HG03280 (cell line): Measurements from ENCODE around the gene KDM4C.

ENCODE experiments used
- ATAC-seq: cut with Tn5 transposase; IDR thresholded peaks from one replicate; pipeline ENCODE4 v1.9.1; 2021; ENCODE audit warnings: mild to moderate bottlenecking, moderate library complexity; ENCODE audit not compliant: unreplicated experiment

Gene KDM4C

DNA sequence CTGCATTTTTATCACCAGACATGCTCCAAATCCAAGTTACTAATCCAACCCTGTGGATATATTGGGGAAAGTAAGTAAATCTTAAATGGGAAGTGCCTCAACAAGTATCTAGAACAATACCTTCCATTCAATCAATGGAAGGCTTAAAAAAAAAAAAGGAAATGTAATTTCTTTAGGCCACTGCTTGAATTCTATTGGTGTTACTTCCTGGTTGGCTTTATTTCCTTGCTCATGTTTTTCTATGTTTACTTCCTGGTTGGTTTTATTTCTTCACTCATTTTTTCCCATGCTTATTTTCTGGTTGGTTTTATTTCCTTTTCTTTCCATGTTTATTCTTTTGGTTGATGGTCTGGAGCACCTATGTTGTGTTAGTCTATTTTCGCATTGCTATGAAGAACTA is 363.9 kb downstream of the KDM4C start:
- ATAC-seq: no peak

DNA sequence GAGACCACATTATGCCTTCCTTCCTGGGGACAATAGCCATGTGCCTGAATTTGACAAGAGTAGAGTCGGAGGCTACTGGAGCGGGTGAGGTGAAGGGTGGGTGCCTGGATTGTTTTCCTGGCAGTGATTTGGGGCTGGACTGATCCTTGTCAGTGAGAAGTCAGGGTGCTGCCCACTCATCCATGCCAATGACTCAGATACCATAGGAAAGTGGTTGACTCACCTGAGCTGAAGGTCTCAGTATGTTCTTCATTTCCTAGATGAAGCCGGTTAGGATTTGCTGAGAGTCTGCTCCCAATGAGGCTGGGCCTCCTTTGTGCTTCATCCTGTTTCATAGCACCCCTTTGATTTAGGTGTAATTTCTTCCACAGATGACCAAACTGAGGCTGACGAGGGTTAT is 366.0 kb downstream of the KDM4C start:
- no peak for ATAC-seq

DNA sequence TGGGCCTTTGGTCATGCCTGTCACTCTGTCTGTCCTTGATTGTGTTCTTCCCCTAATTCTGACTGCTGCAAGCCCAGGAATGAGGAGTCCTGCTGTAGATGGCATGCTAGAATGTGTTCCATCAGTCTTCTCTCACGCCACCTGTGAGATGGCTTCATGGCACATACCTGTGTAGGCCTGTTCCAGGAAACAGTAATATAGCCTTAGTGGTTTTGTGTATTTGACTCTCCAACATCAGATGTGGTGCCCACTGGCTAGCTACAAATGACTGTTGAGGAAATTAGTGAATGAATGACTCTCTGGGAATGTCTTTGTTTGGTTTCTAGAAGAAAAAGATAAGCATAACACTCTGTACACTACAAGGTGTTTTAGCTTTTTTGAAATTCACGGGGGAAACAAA is 367.5 kb downstream of the KDM4C start:
- no peak for ATAC-seq

DNA sequence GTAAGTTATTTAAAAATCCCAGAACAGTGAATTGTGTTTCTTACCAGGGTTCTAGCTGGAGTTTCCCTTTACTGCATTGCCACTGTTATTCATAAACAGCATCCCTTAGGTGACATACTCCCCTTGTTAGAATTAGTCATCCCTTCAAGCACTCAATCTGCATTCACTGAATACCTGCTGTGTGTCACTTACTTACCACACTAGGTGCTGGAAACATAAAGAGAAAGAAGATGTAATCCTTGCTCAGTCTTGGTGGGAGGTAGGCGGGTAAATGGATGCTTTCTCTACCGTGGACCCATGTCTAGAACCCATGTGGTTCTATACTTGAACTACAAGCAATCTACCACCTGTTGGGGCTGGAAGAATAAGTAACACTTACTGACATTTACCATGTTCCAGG is 371.6 kb downstream of the KDM4C start:
- no peak for ATAC-seq

DNA sequence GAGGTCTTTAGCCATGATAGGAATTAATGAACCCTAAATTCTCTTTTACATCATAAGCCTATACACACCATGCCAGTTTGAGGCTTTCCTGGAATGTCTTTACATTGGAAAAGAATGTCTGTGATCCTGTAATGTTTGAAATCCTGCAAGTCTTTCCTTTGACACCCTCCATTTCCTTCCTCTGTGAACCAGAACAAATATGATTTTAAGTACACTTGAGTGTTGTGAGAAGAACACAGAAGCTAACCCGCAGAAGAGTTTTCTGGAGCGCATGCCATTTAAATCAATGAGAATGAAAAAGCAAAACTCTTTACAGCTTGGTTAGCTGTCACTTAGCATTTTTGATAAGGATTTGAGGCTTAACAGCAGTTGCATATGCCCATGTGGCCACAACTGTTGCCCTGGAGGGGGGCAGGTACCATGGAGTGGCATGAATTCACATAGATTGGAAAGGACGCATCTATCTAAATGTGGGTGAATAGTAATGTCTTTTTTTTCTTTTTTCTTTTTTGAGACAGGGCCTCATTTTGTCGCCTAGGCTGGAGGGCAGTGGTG is 372.6 kb downstream of the KDM4C start:
- no peak for ATAC-seq

DNA sequence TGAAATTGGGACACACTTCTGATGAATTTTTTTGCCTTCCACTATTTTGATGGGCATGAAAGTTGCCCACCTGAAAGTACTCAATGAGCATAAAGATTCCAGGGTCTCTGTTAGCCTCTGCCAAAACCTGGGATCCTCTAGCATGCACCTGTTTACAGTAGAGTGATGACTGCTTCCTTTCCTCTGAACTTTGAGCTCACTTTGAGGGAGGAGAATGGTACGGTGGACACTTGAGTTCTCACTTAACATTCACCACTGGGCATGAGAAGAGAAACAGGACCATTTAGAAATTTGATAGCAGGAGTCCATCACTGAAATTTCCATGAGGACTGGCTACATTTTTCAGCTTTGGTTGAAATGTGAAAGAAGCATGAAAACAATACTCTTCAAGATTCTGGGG is 374.8 kb downstream of the KDM4C start:
- ATAC-seq: no peak

DNA sequence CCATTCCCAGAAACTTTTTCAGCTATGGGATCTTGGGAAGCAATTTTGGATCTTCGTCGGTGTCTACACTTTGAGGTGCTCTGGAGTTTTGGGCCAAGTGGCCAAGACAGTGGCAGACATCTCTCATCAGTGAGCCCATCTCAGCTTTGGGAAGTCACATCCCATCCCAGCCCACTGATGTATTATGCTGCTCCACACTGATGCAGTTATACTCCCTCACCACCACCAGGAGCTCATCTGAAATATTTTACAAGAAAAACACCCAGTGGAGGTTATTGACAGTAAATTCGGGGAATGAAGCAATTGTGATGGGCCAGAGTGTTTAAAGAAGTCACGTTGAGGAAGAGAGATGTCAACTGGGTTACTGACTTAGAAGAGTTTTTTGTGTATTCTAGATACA is 378.0 kb downstream of the KDM4C start:
- no peak for ATAC-seq

DNA sequence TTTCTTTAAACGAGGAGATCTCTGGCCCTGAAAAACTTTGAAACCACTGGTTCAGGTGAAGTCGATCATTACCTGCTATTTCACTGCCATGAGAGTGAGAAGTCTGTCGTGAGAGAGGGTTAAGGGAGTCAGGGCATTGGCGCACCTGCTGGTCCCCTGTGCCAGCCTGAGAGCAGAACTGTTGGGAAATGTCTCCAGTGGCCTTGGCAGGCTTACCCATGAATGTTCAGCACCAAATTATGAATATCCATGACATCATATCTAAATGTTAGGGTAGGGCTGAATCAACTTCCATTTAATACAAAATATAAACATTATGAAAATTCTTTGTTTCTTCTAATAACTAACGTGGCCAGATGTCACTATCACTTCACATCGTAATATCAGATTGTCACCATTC is 379.3 kb downstream of the KDM4C start:
- ATAC-seq: no peak

DNA sequence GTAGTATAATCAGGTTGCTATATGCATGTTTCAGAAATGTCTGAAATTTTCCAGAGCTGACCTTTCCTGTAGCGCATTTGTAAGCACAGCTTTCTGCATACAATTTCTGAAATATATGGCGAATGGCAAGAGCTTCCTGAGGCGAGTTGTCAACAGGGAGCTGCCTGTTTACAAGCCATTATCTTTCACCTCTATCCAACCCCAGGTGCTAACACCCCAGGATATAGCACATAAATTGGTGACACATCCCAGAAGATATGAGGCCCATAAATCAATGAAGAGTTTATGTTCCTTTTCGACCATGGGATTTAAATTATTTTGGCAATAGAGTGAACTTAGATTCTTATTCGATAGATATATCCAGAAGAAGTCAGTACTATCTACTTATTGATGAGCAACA is 379.8 kb downstream of the KDM4C start:
- no peak for ATAC-seq

DNA sequence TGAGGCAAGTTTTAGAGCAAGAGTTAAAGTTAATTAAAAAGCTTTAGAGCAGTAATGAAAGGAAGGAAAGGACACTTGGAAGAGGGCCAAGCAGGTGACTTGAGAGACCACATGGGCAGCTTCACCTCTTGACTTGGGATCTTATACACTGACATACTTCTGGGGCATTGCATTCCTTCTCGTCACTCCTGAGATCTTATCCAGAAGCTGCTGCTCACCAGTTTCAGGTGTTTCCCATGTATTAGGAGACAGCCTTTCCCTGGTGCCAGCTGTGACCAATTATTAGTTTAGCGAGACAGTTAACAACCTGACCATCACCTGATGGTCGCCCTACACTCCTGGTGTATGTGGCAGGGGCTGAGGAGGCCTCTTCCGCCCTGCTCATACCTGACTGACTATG is 382.1 kb downstream of the KDM4C start:
- ATAC-seq: no peak

DNA sequence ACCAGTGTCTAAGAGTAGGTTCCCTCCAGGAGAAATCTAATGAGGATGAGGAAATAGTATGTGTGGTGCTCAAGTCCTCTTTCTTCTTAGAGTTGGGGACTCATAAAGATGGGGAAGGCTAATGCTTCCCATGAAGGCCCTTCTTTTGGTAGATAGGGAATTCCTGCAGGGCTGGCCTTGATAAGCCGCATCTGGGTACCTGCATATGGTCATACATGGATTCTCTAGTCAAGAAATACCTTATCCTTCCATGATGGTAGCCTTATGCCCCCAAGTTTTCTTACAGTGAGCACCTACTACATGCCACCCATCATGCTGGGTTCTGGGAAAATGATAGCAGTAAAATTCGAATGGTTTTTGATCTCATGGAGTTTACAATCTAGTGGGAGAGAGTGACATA is 382.6 kb downstream of the KDM4C start:
- no peak for ATAC-seq

DNA sequence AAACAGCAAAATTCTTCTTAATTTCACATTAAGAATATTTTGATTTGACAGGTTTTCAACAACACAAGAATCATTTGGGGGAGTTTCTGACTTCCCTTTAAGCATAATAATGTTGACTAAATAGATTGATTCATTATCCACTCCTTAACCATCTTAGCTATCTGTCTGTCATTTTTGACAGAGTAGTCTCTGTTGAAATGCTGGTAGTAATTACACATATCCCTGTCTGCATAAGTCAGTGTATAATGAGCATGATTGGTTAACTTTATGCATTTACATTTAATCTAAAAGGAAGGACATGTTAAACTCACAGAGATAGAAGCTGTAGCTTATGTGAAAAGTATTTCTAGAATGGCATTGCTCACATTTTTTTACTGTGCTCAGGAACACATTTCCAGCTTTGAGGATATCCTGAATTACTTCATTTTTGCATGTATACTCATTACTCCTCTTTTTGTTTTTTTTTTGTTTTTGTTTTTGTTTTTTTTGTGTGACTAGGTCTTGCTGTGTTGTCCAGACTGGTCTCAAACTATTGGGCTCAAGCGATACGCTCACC is 385.9 kb downstream of the KDM4C start:
- no peak for ATAC-seq

DNA sequence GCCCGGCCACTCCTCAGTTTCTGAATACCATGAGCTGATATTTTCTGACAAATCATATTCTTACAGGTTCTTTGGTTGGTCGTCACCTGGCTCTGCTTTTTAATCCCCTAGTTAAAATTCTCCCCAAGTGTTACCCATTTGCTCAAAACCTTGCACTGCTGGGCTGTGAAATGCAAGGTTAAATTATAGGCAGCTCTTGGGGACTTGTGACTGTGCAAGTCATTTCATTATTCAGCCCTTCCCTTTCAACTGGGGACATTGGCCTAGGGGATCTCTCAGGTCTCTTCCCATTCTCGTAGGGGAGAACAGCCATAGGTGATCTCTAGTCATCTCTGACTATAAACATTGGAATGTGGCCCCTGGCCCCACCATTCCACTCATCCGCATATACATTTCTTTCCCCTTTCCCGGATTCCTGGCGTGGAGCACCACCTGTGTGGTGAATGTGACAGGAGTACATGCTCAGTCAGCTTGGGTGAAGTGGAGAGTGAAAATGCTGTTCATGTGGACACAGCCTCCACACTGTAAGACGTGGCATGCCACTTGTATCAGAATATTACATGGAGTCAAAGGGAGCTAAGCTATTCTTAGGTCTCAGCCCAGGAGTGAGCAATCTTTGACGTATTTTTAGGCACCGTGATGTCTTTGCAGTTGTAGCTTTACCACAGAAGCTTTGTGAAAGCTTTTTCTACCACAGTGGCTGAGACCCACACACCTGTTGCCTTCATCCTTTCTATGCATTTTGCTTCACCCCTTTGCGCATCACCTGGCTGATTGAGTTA is 386.7 kb downstream of the KDM4C start:
- ATAC-seq: no peak

DNA sequence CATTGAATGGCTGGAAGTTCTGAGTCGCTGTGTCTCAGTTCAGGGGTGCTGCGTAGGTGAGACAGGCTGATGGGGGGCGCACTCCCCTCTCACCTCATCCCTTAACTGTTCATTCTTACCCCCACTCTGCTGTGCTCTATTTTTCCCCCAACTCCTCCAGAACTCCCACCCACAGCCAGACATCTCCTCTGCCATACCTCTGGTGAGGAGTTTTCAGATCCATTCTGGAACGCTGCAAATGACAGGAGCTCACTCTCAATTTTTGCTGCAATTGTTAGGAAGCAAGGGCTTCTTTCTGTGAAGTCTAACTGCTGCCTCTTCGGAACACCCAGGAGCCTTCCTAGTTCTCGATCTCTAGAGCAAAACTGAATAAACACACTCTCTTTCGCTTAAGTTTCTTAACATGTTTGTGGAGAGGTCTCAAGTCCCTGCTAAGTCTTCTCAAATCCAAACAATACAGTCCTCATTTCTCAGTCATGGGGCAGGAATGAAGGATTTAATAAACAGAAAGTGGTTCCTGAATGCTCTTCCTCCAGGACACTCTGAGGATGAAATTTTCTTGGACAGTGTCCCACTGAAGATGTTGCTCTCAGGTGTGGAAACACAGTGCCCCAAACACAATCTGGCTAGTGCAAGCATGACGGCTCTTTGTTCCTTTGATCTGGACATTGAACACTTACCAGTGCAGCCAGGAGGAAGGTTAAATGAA is 387.7 kb downstream of the KDM4C start:
- ATAC-seq: no peak

DNA sequence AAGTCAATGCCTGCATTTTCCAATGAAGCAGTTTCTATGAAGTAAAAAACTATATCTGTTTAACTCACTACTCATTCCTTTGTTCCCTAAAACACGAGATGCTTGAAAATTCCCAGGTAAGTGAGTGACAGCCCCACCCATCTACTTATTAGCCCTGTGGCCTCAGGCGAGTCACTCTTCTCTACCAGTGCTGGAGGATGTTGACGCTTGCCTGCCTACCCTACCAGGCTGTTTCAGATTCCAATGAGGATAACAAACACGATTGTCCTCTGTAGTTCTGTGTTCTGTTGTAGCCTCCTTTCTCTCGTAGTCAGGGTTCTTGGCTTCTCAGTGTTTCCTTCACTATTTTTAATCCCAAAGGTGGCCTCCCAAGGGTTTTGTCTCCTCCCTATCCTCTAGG is 388.8 kb downstream of the KDM4C start:
- ATAC-seq: no peak

DNA sequence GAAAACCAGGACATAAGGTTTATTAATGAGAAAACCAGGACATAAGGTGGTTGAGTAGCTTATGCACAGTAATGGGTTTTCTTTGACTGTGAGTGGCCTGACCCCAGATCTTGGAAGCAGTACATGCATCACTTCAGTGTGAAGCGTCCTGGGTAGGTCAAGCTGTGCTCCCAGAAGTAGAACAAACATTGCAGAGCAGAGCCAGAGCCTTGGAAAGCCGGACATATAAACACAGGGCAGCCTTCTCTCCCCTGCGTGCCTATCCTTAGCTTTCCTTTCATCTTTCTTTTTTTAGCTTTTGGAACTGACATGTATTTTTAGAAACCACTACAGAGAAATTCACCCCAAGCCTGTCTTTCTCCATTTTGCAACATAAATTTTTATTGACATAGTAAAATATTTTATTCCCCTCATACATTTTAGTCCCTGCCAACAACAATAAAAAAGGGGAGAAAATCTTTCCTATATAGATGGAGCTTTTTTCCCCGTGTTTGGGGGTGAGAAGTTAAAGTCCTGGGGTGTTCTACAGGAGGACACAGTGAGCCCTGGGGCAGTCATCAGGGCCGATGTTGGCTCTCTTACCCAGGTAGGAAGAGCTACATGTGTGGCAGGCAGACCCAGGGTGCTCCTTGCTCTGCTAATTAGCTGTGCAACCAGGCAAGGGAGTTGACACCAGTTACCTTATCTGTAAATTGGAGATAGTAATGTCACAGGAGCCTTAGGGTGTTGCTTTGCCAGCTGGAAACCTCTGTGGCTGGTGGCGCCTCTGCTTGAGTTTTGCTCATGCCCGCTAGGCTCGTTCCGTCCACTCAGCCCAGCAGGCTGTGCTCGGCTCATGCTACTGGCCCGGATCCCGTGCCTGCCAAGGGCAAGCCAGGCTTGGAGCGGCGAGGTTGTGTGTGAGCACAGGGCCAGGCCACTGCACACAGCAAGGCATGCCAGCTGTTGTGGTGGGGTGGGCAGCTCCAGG is 389.6 kb downstream of the KDM4C start:
- no peak for ATAC-seq

DNA sequence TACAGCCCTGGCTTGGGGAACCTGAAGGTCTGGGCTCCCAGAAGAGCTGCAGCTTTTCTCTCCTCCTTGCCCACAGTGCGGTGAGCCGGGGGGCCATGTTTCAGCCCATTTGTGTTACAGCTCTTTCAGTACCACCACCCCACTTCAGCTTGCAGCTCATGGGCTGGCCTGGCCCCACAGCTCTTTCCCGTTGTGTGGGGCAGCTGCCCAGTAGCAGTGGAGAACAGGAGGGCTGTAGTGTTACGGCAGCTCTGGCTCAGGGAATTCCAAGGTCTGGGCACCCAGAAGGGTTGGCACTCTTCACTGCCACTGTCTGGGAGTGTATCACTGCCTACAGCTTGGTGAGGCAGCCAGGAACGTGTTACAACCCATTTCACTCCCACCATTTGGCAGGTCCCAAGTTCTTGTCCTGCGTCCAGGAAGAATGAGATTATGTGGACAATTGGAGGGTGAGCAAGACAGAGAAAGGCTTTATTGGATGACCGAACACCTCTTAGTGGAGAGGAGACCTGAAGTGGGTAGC is 390.5 kb downstream of the KDM4C start:
- no peak for ATAC-seq

DNA sequence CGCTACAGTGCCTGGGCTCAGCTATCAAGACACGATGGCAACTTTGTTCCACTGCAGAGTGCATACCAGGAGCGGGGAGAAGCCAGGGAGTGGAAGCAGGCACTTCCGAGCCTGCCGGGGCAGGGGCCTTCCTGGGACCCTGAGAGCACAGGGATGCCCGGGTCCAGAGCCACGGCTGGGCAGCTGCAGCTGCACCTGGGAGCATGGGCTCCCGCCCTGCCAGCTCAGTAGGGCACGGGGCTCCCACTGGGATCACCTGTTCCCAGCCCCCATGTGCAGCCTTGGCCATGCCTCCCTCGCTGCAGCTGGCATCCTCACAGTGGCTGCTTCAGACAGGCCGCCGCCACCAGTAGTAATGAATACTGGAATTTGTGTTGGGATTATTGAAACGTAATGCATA is 391.5 kb downstream of the KDM4C start:
- no peak for ATAC-seq

DNA sequence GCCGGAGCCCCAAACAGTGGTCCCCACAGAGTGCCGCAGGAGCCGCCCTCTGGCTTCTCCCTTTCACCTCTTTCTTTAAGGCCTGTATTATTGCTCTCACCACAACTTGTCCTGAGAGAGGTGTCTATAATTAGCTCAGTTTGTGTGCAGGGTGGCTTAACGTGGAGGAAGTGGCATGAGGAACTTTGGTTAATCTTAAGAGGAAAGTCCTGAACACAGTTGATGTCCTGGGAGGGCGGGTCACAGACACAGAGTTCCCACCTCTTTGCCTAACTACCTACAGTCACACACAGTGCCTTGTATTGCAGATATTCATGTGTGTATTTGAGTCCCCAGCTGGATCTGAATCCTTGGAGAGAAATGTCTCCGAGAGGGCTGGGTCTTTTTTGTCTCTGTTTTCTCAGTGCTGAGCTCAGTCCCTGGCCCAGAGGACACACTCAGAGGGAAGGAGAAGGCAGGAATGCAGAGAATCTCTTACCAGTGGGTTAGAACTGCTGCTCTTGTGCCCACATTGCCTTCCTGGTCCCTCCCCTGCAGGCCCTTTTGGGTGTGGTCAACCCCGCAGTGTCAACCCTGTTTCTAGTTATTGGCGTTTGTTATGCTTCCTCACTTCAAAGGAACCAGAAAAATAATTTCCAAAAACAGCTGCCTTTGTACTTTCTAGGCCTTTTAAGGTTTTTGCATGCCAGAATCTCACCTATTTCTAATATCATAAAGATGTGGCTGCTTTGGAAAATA is 392.5 kb downstream of the KDM4C start:
- no peak for ATAC-seq

DNA sequence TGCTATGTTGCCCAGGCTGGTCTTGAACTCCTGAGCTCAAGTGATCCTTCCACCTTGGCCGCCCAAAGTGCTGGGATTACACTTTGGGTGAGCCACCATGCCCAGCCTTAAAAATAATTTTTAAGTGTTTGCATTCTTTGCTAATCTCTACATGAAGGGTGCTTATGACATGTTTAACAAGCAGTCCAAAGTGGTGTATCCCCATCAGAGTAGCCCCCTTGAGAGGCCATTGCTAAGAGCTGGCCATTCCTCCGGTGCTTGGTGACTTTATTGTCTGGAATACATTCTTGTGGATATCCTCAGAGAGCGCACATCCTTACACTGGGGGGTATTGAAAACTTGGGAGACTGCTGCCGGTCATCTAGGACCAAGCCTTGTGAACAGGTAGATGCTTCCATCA is 395.4 kb downstream of the KDM4C start:
- ATAC-seq: no peak
